PC-3 (cell line): ENCODE measurements around the gene CD52.

ENCODE experiments used
- EZH2 ChIP-seq: fragments of 300-600 bp; sonication (generic); IDR thresholded peaks from one replicate; pipeline ENCODE4 v1.6.1; 2017; ENCODE audit warnings: antibody characterized with exemption, mild to moderate bottlenecking, low read length; ENCODE audit not compliant: unreplicated experiment
- EZH2phosphoT487 ChIP-seq: fragments of 300-600 bp; sonication (generic); IDR thresholded peaks from 2 replicates; pipeline ENCODE4 v1.6.1; 2018; ENCODE audit warnings: mild to moderate bottlenecking, antibody characterized with exemption, low read length, borderline replicate concordance
- TF ChIP-seq, protein P1 (sequence below): fragments of 300-600 bp; sonication (generic); conservative IDR thresholded peaks from 2 replicates; pipeline ENCODE4 v1.5.1; 2017; ENCODE audit warnings: antibody characterized with exemption, low read depth, mild to moderate bottlenecking, low read length

DNA sequence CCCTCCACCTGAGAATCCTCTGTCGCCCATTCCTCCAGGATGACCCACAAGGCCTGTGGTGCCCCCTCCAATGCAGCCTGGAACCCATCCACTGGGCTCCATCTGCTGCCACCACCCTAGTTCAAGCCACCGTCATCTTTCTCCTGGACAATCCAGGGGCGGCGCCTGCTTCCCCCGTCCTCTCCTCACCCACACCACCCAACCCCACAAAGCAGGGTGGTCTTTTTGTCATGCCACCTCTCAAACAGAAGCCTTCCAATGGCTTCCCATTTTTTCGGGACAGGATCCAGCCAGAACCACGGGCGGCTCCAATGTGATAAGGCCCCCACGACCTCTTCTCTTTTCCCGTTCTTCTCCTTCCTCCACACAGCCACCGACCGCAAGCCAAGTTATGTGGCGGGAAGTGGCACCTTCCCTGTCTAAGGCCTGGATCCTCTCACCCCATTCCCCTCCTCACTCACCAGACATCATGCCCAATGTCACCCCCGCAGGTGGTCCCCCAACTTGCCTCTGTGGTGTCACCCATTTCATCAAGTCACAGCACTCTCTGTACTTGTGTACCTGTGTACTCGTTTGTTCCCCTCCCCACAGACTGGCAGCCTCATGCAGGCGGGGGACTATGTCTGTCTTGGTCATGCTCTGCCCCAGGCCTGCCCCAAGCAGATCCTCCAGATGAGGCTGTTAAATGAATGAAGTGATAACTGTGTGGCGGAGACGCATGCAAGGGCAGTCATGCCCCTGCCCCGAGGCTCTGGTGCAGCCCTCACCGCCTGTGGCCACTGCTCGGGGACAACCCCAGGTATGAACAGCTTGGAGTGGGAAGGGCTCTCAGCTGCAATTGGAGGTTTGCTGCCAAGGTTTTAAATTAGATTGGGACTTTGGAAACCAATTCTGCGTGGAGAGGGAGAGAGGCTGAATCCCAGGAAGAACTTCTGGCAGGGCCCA lies 22.3 kb upstream of the CD52 start:
- TF ChIP-seq, protein P1, sequence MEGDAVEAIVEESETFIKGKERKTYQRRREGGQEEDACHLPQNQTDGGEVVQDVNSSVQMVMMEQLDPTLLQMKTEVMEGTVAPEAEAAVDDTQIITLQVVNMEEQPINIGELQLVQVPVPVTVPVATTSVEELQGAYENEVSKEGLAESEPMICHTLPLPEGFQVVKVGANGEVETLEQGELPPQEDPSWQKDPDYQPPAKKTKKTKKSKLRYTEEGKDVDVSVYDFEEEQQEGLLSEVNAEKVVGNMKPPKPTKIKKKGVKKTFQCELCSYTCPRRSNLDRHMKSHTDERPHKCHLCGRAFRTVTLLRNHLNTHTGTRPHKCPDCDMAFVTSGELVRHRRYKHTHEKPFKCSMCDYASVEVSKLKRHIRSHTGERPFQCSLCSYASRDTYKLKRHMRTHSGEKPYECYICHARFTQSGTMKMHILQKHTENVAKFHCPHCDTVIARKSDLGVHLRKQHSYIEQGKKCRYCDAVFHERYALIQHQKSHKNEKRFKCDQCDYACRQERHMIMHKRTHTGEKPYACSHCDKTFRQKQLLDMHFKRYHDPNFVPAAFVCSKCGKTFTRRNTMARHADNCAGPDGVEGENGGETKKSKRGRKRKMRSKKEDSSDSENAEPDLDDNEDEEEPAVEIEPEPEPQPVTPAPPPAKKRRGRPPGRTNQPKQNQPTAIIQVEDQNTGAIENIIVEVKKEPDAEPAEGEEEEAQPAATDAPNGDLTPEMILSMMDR, result no peak
- no peak for TF ChIP-seq EZH2
- no peak for TF ChIP-seq EZH2phosphoT487
